Medulla oblongata (tissue), 1 donor: Measurements from ENCODE around the gene RSRC2.
A peak's percentile ranks its signal among the peaks of the same experiment; 100 is the strongest.
"Not testable (repeated sequence)": the region's sequence is repeated elsewhere in the genome, so short reads cannot be mapped to it uniquely, and the experiment has no call there.

Experiments used
- DNase-seq: peaks from one replicate; pipeline ENCODE4 v3.0.0-alpha.2; 2015; ENCODE audit errors: extremely low spot score

RSRC2 gene

GRCh38 chr12:122526683-122527477 lies at the start of gene RSRC2, which contains the start of gene KNTC1:
Gene RSRC2 (minus strand): TSS chr12:122526936. CDS start chr12:122526853, 83 bp downstream.
Gene KNTC1 (plus strand): TSS chr12:122527249. CDS start chr12:122530064, 2,815 bp downstream.
- peak; percentile 100 for DNase-seq

- no peak for DNase-seq
Measured at GRCh38 chr12:122571821-122572220, 45.1 kb upstream of the RSRC2 start.

GRCh38 chr12:122570006-122570405 lies 43.3 kb upstream of the RSRC2 start:
- DNase-seq: not testable (repeated sequence)

GRCh38 chr12:122569288-122569687 lies 42.6 kb upstream of the RSRC2 start:
- no peak for DNase-seq

GRCh38 chr12:122566816-122567215 lies 40.1 kb upstream of the RSRC2 start:
- DNase-seq: not testable (repeated sequence)

- DNase-seq: no peak
Measured at GRCh38 chr12:122563361-122563760, 36.6 kb upstream of the RSRC2 start.

GRCh38 chr12:122560138-122560537 lies 33.4 kb upstream of the RSRC2 start:
- DNase-seq: no peak

GRCh38 chr12:122558745-122559641 lies 32.3 kb upstream of the RSRC2 start:
- DNase-seq: no peak

GRCh38 chr12:122547330-122547729 lies 20.6 kb upstream of the RSRC2 start:
- no peak for DNase-seq

- no peak for DNase-seq
Measured at GRCh38 chr12:122545855-122546254, 19.1 kb upstream of the RSRC2 start.

GRCh38 chr12:122544537-122544936 lies 17.8 kb upstream of the RSRC2 start:
- DNase-seq: no peak

- DNase-seq: no peak
Measured at GRCh38 chr12:122538496-122538895, 11.8 kb upstream of the RSRC2 start.

- no peak for DNase-seq
Measured at GRCh38 chr12:122537021-122537420, 10.3 kb upstream of the RSRC2 start.

GRCh38 chr12:122533856-122534255 lies 7.1 kb upstream of the RSRC2 start:
- DNase-seq: no peak

GRCh38 chr12:122528992-122529391 lies 2.3 kb upstream of the RSRC2 start:
- no peak for DNase-seq

- DNase-seq: no peak
Measured at GRCh38 chr12:122528582-122528981, 1.8 kb upstream of the RSRC2 start.

GRCh38 chr12:122527478-122527944 lies 775 bp upstream of the RSRC2 start:
- peak; percentile 26 for DNase-seq

GRCh38 chr12:122523846-122524718 lies 2.7 kb downstream of the RSRC2 start:
- DNase-seq: no peak

GRCh38 chr12:122523280-122523679 lies 3.5 kb downstream of the RSRC2 start:
- DNase-seq: no peak

- no peak for DNase-seq
Measured at GRCh38 chr12:122520676-122521075, 6.1 kb downstream of the RSRC2 start.

GRCh38 chr12:122519418-122519817 lies 7.3 kb downstream of the RSRC2 start:
- no peak for DNase-seq
